GM21529 (cell line): ENCODE results near the gene PRKD3.

Experiments used
- ATAC-seq: cut with Tn5 transposase; IDR thresholded peaks from one replicate; pipeline ENCODE4 v1.9.1; 2021; ENCODE audit not compliant: unreplicated experiment

Gene PRKD3

DNA sequence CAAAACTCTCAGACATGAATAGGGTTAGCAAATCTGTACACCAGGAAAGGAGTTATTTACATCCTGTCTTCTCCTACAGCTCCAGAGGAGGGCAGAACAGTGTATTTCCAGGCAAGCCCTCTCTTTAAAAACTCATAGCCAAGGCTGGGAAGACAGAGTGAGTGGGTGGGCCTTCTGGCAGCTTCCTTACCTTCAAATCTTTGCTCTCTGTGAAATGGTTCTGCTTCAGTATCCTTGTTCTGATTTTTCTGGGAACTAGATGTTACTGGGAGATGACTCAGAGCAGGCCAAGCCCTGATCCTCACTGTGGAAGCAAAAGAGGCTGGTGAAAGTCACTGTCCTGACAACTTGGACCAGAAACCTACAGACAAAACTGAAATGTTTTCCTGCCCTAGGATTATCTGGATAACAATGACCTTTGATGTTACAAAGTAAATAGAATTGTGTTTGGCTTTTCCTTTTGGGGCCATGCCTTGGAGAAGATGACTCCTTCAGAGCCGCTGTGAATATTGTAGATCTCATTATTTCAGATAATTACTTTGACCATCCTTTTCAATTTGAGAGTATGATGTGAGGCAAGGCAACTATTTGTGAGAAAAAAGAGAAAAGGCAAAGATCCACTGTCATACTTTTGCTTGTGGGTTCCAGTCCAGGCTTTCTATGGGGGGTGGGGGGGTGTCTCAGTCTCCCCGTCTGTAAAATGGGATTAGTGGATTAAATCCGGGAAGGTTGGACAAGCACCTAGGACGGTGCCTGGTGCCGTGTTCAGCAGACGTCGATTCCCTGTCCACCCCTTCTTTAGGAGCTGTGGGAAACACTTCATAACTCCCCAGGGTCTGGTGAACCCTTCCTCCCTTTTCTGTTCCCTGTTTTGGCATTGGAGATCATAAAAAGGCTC, 19.2 kb upstream of the PRKD3 start:
- ATAC-seq, result no peak

GRCh38 chr2:37342591-37343220, 18.1 kb upstream of the PRKD3 start:
- no peak for ATAC-seq

- no peak for ATAC-seq
Measured at GRCh38 chr2:37340637-37341036, 16.0 kb upstream of the PRKD3 start.

DNA sequence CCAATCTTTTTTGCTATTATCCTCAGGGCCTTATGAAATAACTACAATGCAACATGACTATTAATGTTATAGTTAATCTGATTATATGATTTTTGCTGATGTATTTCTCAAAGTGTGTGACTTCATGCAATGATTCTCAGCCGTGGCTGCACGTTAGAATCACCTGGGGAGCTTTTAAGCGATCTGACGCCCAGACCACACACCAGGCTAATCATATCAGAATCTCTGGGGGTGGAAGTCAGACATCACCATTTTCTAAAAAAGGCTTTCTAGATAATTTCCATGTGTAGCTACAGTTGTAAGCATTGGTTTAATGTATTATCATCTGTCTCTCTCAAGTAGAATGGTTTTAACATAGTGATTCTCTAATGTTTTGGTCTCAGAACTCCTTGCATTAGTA, 14.3 kb upstream of the PRKD3 start:
- no peak for ATAC-seq

GRCh38 chr2:37337620-37338280, 13.1 kb upstream of the PRKD3 start:
- no peak for ATAC-seq

GRCh38 chr2:37335604-37336003, 11.0 kb upstream of the PRKD3 start:
- no peak for ATAC-seq

- ATAC-seq, result no peak
Measured at GRCh38 chr2:37333256-37333655, 8.6 kb upstream of the PRKD3 start.

GRCh38 chr2:37332560-37332959, 7.9 kb upstream of the PRKD3 start:
- no peak for ATAC-seq

GRCh38 chr2:37330681-37331080, 6.0 kb upstream of the PRKD3 start:
- no peak for ATAC-seq

GRCh38 chr2:37326866-37327634, 2.4 kb upstream of the PRKD3 start:
- ATAC-seq, result no peak

- ATAC-seq, result no peak
Measured at GRCh38 chr2:37326285-37326684, 1.7 kb upstream of the PRKD3 start.

- no peak for ATAC-seq
Measured at GRCh38 chr2:37325625-37326071, 1.0 kb upstream of the PRKD3 start.

- ATAC-seq, result no peak
Measured at GRCh38 chr2:37324536-37324785, 172 bp downstream of the PRKD3 start.

- peak; percentile 21 for ATAC-seq
Measured at GRCh38 chr2:37323781-37324535, 675 bp downstream of the PRKD3 start.

GRCh38 chr2:37323176-37323780, 1.4 kb downstream of the PRKD3 start:
- ATAC-seq, result no peak

GRCh38 chr2:37322368-37322767, 2.3 kb downstream of the PRKD3 start:
- ATAC-seq, result no peak

DNA sequence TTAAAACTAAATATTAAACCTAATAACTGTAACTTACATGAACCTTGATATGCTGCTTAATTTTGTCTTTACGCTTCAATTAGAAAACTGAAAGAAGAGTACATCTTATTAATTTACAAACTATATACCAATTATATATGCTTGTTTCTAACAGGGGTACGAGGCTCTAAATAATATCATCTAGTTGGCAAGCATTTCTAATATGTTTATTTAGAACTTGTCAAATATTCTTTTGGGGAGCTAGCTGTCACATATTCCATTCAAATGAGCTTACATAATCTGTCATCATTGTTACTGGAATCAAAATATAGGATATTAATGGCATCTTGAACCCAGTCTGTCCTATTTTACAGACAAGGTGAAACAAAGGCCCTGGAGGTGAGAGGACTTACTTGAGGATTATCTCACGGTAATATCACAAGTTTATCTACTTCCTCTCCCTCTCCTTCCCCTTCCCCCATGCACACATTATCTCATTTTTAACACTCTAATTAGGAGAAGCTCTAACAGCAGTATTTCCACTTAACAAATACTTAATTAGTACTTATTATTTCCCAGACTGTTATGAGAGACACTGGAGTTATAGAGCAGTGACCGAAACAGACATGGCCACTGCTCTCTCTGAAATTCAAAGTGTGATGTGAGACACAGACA, 3.5 kb downstream of the PRKD3 start:
- no peak for ATAC-seq

DNA sequence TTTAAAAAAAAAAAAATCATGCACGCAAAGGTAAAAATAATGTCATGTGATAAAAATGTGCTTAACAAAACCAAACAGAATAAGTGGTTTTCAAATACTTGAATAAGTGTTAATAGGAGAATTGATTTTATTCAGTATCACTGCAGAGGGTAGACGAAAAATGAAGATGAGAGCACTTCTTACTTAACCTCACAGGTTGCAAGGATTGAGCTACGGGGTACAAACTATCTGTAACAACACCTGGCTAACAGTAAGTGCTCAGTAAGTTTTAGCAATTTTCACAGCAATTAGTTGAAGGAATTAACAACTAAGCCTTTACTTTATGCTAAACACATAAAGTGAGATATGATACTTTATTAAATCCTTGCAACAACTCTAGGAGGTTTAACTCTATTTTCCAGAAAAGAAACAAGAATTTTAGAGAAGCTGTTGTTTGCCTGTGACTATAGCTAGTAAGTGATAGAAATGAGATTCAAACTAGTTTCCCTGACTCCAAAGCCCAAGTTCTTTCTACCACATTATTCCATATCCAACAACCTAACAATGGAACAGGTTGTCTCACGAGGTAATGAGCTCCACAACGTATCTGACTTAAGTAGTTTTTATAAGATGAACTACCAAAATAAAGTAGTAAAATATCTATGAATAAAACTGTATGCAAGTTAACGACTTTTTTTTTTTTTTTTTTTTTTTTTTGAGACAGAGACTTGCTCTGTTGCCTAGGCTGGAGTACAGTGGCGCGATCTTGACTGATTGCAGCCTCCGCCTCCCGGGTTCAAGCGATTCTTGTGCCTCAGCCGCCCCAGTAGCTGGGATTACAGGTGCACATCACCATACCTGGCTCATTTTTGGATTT, 4.7 kb downstream of the PRKD3 start:
- no peak for ATAC-seq

- ATAC-seq, result peak; percentile 77
Measured at GRCh38 chr2:37318401-37318800, 6.2 kb downstream of the PRKD3 start.
